GM10248 (cell line): Measurements from ENCODE around the gene MPZL3.

ENCODE experiments used
- CTCF ChIA-PET: fragments of 300-600 bp; sonication (Branson Sonifier 250); formaldehyde crosslinking; extraction: SDS; loops from one replicate; lab custom pipeline; 2021; ENCODE audit warnings: antibody characterized with exemption; lab: Yijun Ruan, JAX
- POLR2A ChIA-PET: fragments of 350-650 bp; sonication (Branson Sonifier 250); formaldehyde crosslinking; extraction: SDS; loops from one replicate; lab custom pipeline; 2020; ENCODE audit warnings: antibody characterized with exemption; lab: Yijun Ruan, JAX
- DNase-seq: peaks from one replicate; pipeline ENCODE4 v3.0.0; 2012; ENCODE audit errors: extremely low spot score
- CTCF ChIP-seq: IDR thresholded peaks from 2 replicates; pipeline ENCODE4 v1.5.1; 2012; ENCODE audit warnings: mild to moderate bottlenecking, low read depth; ENCODE audit errors: extremely low read depth, missing control alignments, control extremely low read depth

Gene MPZL3

GRCh38 chr11:118176778-118177134 lies 75.4 kb downstream of the MPZL3 start:
- no peak for TF ChIP-seq CTCF
- ChIA-PET POLR2A (no interaction called here), CTCF (no interaction called here)
- DNase-seq = no peak
